GM10248 (cell line): ENCODE data around the gene TRIML2.

Source experiments
- CTCF ChIA-PET: fragments of 300-600 bp; sonication (Branson Sonifier 250); formaldehyde crosslinking; extraction: SDS; loops from one replicate; lab custom pipeline; 2021; ENCODE audit warnings: antibody characterized with exemption; lab: Yijun Ruan, JAX
- POLR2A ChIA-PET: fragments of 350-650 bp; sonication (Branson Sonifier 250); formaldehyde crosslinking; extraction: SDS; loops from one replicate; lab custom pipeline; 2020; ENCODE audit warnings: antibody characterized with exemption; lab: Yijun Ruan, JAX
- DNase-seq: peaks from one replicate; pipeline ENCODE4 v3.0.0; 2012; ENCODE audit errors: extremely low spot score
- TF ChIP-seq, protein P1 (sequence below): IDR thresholded peaks from 2 replicates; pipeline ENCODE4 v1.5.1; 2012; ENCODE audit warnings: mild to moderate bottlenecking, low read depth; ENCODE audit errors: extremely low read depth, missing control alignments, control extremely low read depth

The TRIML2 gene

GRCh38 chr4:188109157-188109755 is at the start of gene TRIML2:
TSS of gene TRIML2 (minus strand) at chr4:188109603. CDS start at chr4:188105368, 4,235 bp downstream.
- CTCF ChIA-PET, result no interaction called here
- TF ChIP-seq, protein P1, sequence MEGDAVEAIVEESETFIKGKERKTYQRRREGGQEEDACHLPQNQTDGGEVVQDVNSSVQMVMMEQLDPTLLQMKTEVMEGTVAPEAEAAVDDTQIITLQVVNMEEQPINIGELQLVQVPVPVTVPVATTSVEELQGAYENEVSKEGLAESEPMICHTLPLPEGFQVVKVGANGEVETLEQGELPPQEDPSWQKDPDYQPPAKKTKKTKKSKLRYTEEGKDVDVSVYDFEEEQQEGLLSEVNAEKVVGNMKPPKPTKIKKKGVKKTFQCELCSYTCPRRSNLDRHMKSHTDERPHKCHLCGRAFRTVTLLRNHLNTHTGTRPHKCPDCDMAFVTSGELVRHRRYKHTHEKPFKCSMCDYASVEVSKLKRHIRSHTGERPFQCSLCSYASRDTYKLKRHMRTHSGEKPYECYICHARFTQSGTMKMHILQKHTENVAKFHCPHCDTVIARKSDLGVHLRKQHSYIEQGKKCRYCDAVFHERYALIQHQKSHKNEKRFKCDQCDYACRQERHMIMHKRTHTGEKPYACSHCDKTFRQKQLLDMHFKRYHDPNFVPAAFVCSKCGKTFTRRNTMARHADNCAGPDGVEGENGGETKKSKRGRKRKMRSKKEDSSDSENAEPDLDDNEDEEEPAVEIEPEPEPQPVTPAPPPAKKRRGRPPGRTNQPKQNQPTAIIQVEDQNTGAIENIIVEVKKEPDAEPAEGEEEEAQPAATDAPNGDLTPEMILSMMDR, result no peak
- POLR2A ChIA-PET, result no interaction called here
- no peak for DNase-seq

DNA sequence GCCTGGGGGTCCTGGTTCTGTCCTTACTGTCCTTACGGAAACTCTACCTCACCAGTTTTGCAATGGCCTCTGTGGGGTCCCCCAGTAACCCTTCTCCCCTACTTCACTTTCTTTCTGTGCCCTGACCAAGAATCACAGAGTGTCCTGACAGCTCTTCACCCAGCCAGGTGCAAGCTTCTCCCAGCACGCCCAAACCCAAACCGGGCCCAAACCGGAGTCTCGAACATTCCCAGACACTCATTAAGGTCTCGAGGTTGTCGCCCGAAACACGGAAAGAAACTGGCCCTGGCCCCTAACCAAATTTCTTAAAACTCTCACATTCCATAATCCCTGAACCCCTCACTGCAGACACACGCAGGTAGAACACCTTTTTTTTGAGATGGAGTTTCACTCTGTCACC is 48.9 kb upstream of the TRIML2 start:
- TF ChIP-seq, protein P1, result no peak
- ChIA-PET CTCF (no interaction called here), POLR2A (no interaction called here)
- no peak for DNase-seq

DNA sequence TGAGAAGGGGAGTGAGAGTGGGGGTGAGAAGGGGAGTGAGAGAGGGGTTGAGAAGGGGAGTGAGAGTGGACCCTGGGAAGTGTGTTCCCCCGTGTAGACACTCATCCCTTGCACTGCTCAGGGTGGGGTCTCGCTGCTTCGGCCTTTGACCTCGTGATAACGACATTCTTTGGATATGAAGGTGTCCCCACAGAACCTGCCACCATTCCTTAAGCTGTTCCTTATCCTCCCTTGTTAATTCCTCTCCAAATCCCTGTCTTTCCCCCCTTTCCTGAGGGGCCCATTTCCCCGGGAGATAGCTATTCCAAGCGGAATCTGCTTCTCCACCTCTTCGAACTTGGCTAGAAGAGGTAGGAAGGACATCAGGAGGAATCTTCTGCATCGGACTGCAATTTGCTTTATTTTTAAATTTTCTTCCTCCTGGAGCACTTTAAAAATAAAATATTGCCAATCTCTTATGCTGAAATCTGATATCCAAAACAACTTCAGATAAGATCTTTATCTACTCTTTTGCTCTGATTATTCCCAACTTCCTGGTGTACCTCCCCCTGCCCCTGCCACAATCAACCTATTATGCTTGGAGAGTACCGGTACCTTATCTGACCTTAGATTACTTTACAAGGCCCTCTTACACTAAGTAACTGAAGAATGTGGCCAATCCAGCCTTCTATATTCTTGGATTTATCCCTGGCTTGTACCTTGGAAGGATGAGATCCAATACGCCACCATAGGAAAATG is 45.4 kb upstream of the TRIML2 start:
- ChIA-PET POLR2A (no interaction called here), CTCF (no interaction called here)
- TF ChIP-seq, protein P1, result no peak

DNA sequence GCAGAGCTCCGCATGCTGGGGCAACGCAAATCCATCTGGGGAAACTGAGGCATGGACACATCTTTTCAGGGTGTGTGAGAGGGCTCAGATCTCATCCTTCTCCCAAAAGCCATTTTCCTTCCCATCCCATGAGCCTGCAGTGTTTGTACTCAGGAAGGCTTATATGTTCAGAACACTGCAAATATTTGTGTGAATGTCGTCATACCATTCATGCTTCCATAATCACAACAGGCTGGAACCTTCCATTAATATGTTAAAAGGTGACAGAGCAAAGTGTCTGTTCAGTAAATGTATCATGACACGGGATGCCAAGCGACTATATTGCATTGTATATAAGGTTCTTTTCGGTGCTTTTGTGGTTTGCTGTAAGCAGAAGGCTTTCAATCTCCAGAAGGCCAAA is 38.4 kb upstream of the TRIML2 start:
- DNase-seq, result no peak
- CTCF ChIA-PET, result no interaction called here
- TF ChIP-seq, protein P1, result no peak
- POLR2A ChIA-PET, result no interaction called here

More for the DNA sequence above, 45.4 kb upstream of the TRIML2 start:
- DNase-seq, result no peak

DNA sequence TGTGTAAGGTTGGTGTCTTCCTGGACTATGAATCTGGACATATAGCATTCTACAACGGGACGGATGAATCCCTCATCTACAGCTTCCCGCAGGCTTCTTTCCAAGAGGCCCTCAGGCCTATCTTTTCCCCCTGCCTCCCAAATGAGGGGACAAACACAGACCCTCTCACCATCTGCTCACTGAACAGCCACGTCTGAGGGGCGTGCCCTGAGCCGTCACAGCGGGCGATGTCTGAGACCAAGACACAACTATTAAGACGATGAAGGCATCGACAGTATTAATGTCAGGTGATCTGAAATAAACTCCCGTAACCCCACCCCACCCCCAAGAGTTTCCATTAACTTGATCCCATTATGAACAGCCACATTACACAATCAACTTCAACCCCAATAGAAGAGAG is 37.8 kb upstream of the TRIML2 start:
- ChIA-PET CTCF (no interaction called here), POLR2A (no interaction called here)
- no peak for DNase-seq
- TF ChIP-seq, protein P1, result no peak

GRCh38 chr4:188146618-188147017 is 37.2 kb upstream of the TRIML2 start:
- CTCF ChIA-PET, result no interaction called here
- no peak for DNase-seq
- POLR2A ChIA-PET, result no interaction called here
- TF ChIP-seq, protein P1, result no peak

DNA sequence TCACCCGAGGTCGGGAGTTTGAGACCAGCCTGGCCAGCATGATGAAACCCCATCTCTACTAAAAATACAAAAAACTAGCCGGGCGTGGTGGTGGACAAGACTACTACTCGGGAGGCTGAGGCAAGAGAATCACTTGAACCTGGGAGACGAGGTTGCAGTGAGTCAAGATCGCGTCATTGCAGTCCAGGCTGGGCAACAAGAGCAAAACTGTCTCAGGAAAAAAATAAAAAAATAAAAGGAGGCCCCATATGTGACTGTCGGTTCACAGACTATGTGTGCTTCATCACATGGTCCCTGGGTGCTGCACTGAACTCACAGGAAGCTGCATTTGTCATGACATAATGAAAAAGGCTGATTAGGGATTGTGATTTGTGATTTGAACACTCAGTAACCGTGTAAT is 36.2 kb upstream of the TRIML2 start:
- DNase-seq, result no peak
- ChIA-PET CTCF (no interaction called here), POLR2A (no interaction called here)
- TF ChIP-seq, protein P1, result no peak
